BE2C (cell line): ENCODE results near the gene PDLIM3.
"Not testable (repeated sequence)": the region's sequence is repeated elsewhere in the genome, so short reads cannot be mapped to it uniquely, and the experiment has no call there.

Source experiments
- DNase-seq: peaks from one replicate; pipeline ENCODE4 v3.0.0-alpha.2; 2020
- H3K27me3 ChIP-seq: fragments of 250-450 bp; sonication (Bioruptor Pico); 2 replicates; pipeline ENCODE4 v1.5.1; 2020; ENCODE audit warnings: mild to moderate bottlenecking
- H3K36me3 ChIP-seq: fragments of 250-450 bp; sonication (Bioruptor Pico); 2 replicates; pipeline ENCODE4 v1.5.1; 2020; ENCODE audit warnings: mild to moderate bottlenecking
- H3K4me1 ChIP-seq: fragments of 250-450 bp; sonication (Bioruptor Pico); 2 replicates; pipeline ENCODE4 v1.5.1; 2020
- H3K4me3 ChIP-seq: 2 replicates; pipeline ENCODE4 v1.5.1; 2011; ENCODE audit warnings: low read depth, low read length
- H3K9me3 ChIP-seq: fragments of 250-450 bp; sonication (Bioruptor Pico); 2 replicates; pipeline ENCODE4 v1.5.1; 2020
- TF ChIP-seq, protein P1 (sequence below): IDR thresholded peaks from 2 replicates; pipeline ENCODE4 v1.5.1; 2012; ENCODE audit warnings: mild to moderate bottlenecking, low read depth, low read length

Gene PDLIM3

DNA sequence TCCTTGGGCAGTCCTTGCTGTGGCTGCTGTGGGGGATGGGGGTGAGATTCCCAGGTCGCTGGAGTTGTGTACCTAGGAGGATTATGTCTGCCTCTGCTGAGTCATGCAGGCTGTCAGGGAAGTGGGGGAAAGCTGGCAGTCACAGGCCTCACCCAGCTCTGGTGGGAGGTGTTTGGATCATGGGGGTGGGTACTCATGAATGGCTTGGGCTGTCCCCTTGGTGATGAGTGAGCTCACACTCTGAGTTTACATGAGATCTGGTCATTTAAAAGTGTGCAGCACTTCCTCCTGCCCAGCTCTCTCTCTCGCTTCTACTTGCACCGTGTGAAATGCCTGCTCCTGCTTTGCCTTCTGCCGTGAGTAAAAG, 24.6 kb upstream of the PDLIM3 start:
- peaks cover 8% of the 10 kb centered on the region for H3K4me1 ChIP-seq
- DNase-seq: peak; percentile 35
- TF ChIP-seq, protein P1, sequence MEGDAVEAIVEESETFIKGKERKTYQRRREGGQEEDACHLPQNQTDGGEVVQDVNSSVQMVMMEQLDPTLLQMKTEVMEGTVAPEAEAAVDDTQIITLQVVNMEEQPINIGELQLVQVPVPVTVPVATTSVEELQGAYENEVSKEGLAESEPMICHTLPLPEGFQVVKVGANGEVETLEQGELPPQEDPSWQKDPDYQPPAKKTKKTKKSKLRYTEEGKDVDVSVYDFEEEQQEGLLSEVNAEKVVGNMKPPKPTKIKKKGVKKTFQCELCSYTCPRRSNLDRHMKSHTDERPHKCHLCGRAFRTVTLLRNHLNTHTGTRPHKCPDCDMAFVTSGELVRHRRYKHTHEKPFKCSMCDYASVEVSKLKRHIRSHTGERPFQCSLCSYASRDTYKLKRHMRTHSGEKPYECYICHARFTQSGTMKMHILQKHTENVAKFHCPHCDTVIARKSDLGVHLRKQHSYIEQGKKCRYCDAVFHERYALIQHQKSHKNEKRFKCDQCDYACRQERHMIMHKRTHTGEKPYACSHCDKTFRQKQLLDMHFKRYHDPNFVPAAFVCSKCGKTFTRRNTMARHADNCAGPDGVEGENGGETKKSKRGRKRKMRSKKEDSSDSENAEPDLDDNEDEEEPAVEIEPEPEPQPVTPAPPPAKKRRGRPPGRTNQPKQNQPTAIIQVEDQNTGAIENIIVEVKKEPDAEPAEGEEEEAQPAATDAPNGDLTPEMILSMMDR: no peak
- no peak overlapping the region for H3K4me3 ChIP-seq
- H3K36me3 ChIP-seq: no peaks in the 10 kb centered on the region
- H3K27me3 ChIP-seq: no peaks in the 10 kb centered on the region
- no peaks in the 10 kb centered on the region for H3K9me3 ChIP-seq

DNA sequence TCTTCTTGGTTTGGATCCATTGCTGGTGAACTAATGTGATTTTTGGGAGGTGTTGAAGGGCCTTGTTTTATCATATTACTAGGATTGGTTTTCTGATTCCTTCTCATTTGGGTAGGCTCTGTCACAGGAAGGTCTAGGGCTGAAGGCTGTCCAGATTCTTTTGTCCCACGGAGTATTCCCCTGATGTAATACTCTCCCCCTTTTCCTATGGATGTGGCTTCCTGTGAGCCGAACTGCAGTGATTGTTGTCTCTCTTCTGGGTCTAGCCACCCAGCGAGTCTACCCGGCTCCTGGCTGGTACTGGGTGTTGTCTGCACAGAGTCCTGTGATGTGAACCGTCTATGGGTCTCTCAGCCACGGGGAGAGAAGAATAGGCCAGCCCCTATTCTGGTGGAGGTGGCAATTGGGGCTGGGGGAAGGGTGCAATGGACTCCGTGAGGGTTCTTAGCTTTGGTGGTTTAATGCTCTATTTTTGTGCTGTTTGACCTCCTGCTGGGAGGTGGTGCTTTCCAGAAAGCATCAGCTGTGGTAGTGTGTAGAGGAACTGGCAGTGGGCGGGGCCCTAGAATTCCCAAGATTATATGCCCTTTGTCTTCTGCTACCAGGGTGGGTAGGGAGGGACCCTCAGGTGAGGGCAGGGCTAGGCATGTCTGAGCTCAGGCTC, 24.1 kb upstream of the PDLIM3 start:
- H3K4me3 ChIP-seq, H3K27me3 ChIP-seq, DNase-seq, H3K9me3 ChIP-seq, H3K4me1 ChIP-seq, H3K36me3 ChIP-seq: not testable (repeated sequence)

DNA sequence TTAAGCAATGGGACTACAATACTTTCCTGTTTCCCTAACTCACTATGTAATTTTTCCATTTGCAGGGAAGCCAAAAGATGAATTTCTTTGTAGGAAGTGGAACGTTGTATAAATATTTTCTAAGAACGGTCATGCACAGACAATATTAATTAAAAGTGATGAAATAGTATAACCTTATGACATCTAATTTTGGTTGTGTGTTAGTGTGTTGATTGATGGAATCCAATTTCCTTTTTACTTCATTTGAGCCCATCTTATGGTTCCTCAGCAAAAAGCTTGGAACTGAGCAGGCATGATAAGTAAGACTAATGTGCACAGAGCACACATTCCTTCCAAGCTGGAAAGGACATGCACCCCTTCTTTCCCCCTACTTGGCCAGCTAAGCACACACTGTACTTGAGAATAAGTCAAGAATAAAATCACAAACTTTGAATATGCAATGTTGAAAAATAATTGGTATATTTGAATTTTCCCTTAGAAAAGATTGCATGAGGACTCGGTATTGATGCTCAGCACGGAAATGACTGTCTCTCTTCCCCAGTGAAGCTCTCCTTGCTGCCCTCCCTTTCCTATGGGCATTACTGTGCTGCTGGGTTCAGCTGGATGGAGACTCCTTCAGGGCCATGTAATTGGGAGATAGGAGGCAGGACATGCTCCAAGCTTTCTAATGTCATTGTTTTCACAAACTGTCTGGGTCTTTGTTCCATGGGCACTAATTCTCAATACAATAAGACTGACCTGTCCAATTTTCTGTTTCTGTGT, 19.2 kb upstream of the PDLIM3 start:
- peaks cover 3% of the 10 kb centered on the region; the same call in 1 of the 2 replicates for H3K4me1 ChIP-seq
- no peaks in the 10 kb centered on the region for H3K36me3 ChIP-seq
- H3K4me3 ChIP-seq: no peak overlapping the region
- no peaks in the 10 kb centered on the region for H3K27me3 ChIP-seq
- DNase-seq: no peak
- TF ChIP-seq, protein P1: no peak
- no peaks in the 10 kb centered on the region for H3K9me3 ChIP-seq

DNA sequence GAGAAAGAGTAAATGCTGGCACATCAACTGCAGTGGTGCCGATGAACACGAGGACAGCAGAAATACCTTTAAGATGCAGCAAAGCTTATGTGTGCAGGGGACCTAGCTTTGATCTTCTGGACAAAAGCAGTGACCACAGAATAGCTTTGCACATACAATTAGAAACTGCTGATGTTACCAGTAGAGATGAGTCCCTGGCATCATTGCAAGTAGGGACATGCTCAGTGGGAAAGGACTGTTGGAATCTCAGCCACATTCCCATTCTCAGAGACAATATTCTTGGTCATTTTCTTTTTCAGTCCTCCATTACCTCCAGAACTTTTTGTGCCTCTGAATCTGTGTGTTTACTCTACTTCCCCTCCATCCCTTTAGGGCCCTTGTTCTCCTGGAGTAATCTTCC, 16.9 kb upstream of the PDLIM3 start:
- no peaks in the 10 kb centered on the region for H3K27me3 ChIP-seq
- H3K9me3 ChIP-seq: no peaks in the 10 kb centered on the region
- no peak overlapping the region for H3K4me3 ChIP-seq
- H3K36me3 ChIP-seq: no peaks in the 10 kb centered on the region
- TF ChIP-seq, protein P1: no peak
- no peak for DNase-seq
- H3K4me1 ChIP-seq: no peaks in the 10 kb centered on the region

DNA sequence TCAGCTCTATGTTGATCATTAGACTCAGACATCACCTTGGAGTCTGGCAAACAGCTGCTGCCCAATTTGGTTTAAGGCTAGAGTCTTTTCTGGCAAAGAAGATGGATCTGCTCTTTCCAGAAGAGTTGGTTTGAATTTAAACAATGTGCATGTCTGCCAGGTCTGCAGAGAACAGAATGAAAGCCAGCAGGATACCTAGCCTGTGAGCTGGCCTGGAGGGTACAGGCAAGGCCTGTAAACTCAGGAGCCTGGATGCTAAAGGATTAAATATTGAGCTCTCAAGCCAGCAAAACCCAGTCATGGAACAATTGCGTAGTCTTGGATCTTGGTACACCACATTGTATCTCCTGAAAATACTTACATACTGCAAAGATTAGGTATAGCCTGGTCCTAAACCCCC, 15.6 kb upstream of the PDLIM3 start:
- Histone ChIP-seq H3K27me3 (no peaks in the 10 kb centered on the region), H3K36me3 (no peaks in the 10 kb centered on the region), H3K4me1 (no peaks in the 10 kb centered on the region), H3K9me3 (no peaks in the 10 kb centered on the region), H3K4me3 (no peak overlapping the region)
- TF ChIP-seq, protein P1: no peak
- DNase-seq: no peak

DNA sequence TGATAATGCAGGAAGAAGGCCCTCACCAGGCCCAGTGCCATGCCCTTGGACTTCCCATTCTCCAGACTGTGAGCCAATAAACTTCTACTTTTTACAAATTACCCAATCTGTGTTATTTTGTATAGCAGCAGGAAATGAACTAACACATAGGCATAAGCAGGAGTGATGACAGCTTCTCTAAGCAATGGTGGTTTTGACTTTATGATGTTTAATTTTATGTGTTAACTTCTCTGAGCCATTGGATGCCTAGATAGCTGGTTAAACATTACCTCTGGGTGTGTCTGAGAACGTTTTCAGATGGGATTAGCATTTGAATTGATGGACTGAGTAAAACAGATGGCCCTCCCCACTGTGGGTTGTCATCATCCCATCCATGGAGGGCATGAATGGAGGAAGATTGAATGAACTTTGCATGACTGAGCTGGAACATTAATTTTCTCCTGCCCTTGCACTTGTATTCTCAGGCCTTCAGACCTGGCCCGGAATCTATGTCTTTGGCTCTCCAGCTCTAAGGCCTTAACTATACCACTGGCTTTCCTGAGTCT, 13.9 kb upstream of the PDLIM3 start:
- no peaks in the 10 kb centered on the region for H3K4me1 ChIP-seq
- no peaks in the 10 kb centered on the region for H3K27me3 ChIP-seq
- TF ChIP-seq, protein P1: no peak
- H3K4me3 ChIP-seq: no peak overlapping the region
- H3K9me3 ChIP-seq: no peaks in the 10 kb centered on the region
- no peaks in the 10 kb centered on the region for H3K36me3 ChIP-seq
- DNase-seq: no peak
